ENCODE data around the gene ZNF827. TPM values are rescaled to one million over a fixed set of nuclear protein-coding genes. Genes with fewer than 3 reads are reported as not detected.

The ZNF827 gene
- total RNA-seq, 2 donors from 2014 or later = 20.0 to 26.9 TPM

DNA sequence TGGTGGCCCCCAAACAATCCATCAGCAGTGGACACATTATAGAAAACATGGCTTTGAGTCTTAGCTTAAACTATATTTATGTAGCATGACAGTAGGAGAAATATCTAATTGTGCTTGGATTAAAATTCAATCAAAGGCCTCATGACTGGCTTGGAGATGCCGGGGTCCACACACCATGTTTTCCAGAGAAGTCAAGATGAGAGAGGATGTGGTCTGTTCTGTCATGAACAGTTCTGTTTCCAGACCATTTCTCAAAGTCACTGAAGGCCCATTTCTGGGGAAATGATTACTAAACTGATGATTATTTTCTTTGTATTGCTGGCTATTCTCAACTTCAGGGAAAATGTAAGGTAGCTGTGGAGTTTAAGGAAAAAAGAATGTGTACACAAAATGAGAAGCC lies 182.4 kb downstream of the ZNF827 start:
- peak; percentile 54 to 63 for ATAC-seq
- Mint-ChIP-seq H3K36me3 (peaks cover 22 to 50% of the 10 kb centered on the region in 2 donors), H3K9me3 (peaks cover 0 to 9% of the 10 kb centered on the region in 2 donors), H3K27ac (no peak overlapping the region)
- no peak for DNase-seq (ENCODE audit: low spot score in 2 of 2)

DNA sequence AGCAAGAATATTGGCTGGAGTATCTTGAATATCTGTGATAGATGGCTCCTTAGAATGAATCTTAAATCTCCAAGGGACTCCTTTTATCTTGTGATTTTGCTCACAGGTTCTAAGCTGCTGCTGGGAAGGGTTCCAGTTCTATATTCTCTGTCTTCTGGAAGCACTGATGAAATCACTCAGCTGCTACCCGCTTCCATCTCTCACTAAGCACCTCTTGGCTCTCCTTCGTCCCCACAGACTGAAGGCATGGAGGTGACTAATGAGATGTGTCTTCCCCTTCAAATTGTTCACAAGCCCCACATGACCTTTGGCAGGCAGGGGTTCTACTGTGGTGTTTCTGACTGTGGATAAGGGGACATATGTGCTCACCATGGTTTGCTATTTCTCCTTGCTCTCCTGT lies 182.8 kb downstream of the ZNF827 start:
- ATAC-seq (peak; percentile 18 to 68), DNase-seq (ENCODE audit: low spot score in 2 of 2) (no peak)
- Mint-ChIP-seq H3K9me3 (peaks cover 0 to 13% of the 10 kb centered on the region in 2 donors), H3K36me3 (peaks cover 26 to 50% of the 10 kb centered on the region in 2 donors), H3K27ac (no peak overlapping the region)

DNA sequence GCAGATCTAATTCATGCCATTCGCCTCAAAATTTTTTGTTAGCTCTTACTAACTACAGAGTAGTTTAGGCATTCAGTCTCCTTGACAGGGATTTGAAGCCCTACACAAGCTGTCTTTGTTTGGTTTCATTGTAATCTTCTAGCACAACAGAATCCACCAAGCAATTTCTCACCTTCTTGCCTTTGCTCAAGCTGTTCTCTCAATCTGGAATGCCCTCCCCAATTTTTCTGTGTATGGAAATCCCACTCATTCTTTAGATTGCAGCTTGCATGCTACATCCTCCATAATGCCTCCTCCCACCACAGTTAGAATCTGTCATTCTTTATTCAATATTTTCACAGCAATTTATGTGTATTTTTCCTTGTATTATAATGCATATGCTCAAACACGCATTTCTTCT lies 195.0 kb downstream of the ZNF827 start:
- peaks cover 0 to 5% of the 10 kb centered on the region in 2 donors for H3K36me3 Mint-ChIP-seq
- DNase-seq (ENCODE audit: low spot score in 2 of 2) (no peak), ATAC-seq (no peak)
- peaks cover 0 to 17% of the 10 kb centered on the region in 2 donors for H3K9me3 Mint-ChIP-seq
- H3K27ac Mint-ChIP-seq = no peak overlapping the region

DNA sequence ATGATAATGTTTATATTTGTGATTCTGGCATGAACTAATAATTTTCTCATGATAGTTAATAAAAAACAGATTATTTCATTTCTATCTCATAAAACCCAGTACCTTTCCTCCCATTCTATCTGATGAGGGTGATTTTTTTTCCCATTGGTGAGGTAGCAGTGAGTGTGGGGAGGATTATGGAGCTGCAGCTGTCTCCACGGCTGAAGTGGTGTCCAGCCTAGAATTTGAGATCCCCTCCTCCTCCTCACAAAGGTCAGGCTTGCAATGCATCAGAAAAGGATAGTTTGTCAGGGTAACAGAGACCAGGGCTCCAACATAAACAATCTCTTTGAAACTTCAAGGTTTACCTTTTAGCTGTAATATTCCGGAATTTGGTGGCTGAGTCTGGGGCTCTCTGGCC lies 197.8 kb downstream of the ZNF827 start:
- peaks cover 0 to 9% of the 10 kb centered on the region in 2 donors for H3K9me3 Mint-ChIP-seq
- no peak for DNase-seq (ENCODE audit: low spot score in 2 of 2)
- no peak overlapping the region for H3K27ac Mint-ChIP-seq
- ATAC-seq = no peak
- H3K36me3 Mint-ChIP-seq = peaks cover 0 to 5% of the 10 kb centered on the region in 2 donors

DNA sequence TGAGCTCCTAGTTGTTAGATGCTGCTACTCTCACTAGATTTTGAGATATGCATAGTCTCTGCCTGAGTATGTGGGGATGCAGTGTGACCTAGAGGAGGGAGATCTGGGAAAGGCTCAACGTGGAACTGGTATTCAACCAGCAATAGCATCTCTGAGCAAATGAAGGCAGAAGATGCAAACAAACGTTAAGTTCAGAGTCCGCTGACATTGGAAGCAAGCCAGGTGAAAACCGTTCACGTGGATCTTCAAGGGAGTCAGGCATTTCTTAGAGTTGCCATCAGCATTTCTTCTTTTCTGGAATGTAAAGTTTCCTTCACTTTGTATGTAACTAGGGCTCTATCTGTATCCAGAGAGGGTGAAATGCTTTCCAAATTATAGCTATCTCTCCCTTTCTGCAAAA lies 198.8 kb downstream of the ZNF827 start:
- no peak for DNase-seq (ENCODE audit: low spot score in 2 of 2)
- H3K27ac Mint-ChIP-seq = no peak overlapping the region
- H3K9me3 Mint-ChIP-seq = peaks cover 0 to 4% of the 10 kb centered on the region in 2 donors
- H3K36me3 Mint-ChIP-seq = no peaks in the 10 kb centered on the region
- no peak for ATAC-seq

DNA sequence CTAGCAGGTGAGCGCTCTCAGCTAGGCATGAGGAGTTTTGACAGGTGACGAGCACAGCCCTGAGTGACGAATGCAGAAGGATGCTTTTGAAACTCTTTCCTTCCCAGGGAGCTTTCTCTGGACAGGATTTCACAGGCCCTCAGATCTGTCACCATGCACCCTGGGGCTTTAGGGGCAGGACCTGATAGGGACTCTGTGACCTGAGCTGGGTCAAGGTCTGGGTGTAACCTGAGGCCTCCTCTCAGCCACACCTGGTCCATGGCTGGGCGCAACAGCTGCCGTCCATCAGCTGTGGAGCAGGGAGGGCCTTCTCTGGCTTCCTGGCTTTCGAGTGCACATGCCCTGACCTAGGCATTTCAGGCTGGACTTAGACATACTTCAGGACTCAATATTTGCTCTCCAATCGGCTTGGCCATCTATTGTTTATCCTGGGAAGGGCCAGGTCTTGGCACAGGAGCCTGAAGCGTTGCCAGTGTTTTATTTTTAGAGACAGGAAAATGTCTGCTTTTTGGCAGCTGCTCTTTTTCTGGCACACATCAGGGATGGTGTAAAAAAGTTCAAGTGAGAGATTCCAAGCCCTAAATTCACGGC lies 202.3 kb downstream of the ZNF827 start:
- Mint-ChIP-seq H3K27ac (no peak overlapping the region), H3K36me3 (no peaks in the 10 kb centered on the region), H3K9me3 (no peaks in the 10 kb centered on the region)
- DNase-seq (ENCODE audit: low spot score in 2 of 2) = no peak
- no peak for ATAC-seq

DNA sequence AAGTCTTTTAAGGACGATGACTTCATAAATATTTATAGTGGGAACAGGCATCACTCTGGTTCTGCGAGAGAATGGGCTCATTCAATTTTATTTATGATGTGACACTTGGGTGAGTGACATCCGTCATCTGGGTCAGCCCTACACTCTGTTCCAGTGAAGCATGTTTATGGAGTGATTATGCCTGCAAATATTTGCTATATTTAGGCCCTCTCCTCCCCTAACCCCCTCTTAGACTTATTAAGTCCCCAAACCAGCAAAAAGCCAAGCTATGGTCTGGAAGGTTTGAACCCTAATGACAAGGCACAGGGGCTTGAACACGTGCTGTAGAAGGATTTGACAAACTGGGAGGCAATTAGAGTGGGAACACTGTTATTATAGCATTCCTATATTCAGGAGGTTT lies 202.8 kb downstream of the ZNF827 start:
- ATAC-seq = no peak
- Mint-ChIP-seq H3K9me3 (no peaks in the 10 kb centered on the region), H3K36me3 (no peaks in the 10 kb centered on the region), H3K27ac (no peak overlapping the region)
- DNase-seq (ENCODE audit: low spot score in 2 of 2) = no peak

DNA sequence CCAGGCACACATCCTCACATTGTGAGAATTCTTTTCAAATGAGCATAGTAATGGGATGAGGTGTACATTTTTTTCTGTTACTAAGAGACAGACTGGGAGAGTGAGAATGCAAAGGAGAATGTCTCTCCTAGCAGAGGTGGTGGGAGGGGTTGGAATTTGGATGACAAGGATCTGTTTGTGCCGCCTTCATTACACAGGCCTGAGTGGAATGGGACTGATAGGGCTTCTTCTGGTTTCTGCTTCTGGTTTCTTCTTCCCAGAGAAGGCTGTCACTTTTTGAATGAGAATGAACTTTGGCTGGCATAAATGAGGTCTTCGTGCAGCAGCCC lies 203.3 kb downstream of the ZNF827 start:
- DNase-seq (ENCODE audit: low spot score in 2 of 2) = no peak
- Mint-ChIP-seq H3K9me3 (no peaks in the 10 kb centered on the region), H3K27ac (no peak overlapping the region)

DNA sequence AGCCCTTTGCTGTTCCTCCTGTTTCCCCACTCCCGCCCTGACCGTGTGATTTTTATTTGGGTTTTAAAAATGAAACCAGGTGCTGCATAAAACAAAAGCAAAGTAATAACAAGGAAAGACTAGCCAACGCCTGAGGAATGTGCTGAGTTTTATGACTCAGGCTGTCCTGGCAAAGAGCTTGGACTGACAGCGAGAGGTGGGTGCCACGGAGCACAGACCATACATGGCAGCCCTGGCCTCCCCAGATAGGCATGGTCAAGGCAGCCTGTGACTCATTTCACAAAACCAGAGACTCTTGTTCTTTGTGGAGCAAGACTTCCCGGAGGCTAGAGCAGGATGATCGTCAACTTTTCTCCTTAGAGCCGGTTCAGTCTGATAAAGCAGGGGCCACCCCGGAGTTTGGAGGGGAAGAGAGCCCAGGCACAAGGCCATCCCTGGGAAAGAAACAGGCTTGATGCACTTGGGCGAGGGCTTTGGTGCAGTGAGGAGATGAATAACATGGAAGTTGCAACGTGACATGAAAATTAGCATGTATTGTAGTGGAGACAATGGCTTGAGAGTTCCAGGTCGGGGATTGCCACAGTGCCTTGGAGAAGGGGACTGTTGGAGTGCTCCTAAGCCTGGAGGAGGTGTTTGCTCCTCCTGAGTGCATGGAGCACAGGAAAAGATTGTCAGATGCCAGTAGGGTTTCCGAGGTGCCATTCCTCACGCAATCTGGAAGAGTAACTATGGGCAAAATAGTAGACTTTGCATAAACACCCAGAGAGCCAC lies 203.9 kb downstream of the ZNF827 start:
- DNase-seq (ENCODE audit: low spot score in 2 of 2) (no peak), ATAC-seq (peak in 1 of 2 donors; percentile 50)
- Mint-ChIP-seq H3K36me3 (no peaks in the 10 kb centered on the region), H3K27ac (no peak overlapping the region), H3K9me3 (no peaks in the 10 kb centered on the region)

More for the DNA sequence above, 203.3 kb downstream of the ZNF827 start:
- H3K36me3 Mint-ChIP-seq = no peaks in the 10 kb centered on the region
- ATAC-seq = no peak

DNA sequence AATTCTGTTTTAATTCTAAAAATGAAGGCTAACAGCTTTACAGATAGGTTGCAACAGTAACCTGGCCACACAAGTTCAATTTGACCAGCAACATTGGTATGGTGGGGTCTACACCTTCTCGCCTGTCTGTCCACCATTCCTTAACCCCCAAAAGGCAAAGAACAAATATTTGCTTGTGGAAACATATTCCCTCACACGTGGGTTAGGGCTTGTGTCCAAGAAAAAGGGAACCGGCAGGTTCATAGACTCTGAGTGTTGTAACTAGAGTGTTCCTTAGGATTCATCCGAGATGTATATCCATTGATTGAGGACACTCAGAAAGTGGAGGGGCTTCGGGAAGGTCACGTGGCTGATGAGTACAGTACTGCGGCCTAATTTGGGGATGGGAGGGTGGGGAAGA lies 204.6 kb downstream of the ZNF827 start:
- no peak for DNase-seq (ENCODE audit: low spot score in 2 of 2)
- no peak overlapping the region for H3K27ac Mint-ChIP-seq
- H3K36me3 Mint-ChIP-seq = no peaks in the 10 kb centered on the region
- no peaks in the 10 kb centered on the region for H3K9me3 Mint-ChIP-seq
- ATAC-seq = no peak

DNA sequence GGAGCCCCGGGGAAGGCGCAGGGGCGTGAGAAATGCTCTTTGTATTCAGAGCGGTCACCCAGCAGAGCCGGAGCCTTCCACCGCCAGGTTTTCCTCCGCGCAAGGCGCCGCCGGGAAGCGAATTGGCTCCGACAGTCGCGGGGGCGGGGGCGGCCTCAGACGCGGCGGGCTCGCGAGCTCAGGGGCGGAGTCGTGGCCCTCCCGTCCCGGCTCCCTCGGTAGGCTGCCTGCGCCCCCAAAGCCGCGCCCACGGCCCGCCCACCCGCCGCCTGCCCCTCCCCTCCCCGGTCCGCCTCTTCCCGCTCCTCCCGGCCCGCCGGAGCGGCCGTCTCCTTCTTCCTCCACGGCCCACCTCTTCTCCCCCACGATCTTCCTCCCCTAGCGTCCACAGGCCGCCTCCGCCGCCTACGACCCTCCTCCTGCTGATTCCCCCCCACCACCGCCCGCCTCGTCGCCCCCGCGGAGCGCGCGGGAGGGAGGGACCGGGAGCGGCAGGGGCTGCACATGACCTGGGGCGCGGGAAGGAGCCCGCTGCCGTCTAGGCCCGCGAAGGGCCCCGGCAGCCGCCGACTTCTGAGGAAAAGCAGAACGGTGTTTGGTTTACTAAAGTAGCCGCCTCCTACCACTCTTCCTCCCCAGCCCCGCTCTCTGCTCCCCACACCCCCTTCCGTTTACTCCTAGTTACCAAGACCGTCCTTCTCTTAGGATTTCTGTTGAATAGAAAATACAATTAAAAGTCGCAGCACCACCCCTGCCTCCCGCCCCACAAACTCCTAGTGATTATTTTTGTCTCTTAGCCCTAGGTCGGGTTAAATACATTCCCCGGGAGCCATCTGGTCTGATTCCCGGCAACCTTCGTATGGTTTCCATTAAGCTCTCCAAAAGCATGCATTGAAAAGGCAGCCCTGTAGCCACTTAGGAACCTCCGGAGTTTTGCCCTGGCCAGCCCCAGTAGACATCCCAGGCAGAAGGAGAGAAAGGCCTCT lies 205.4 kb downstream of the ZNF827 start:
- H3K27ac Mint-ChIP-seq = peak overlapping the region in 1 of 2 donors; percentile 50
- no peaks in the 10 kb centered on the region for H3K36me3 Mint-ChIP-seq
- H3K9me3 Mint-ChIP-seq = no peaks in the 10 kb centered on the region
- ATAC-seq = peak; percentile 92 to 97
- DNase-seq (ENCODE audit: low spot score in 2 of 2) = peak; percentile 80 to 87

DNA sequence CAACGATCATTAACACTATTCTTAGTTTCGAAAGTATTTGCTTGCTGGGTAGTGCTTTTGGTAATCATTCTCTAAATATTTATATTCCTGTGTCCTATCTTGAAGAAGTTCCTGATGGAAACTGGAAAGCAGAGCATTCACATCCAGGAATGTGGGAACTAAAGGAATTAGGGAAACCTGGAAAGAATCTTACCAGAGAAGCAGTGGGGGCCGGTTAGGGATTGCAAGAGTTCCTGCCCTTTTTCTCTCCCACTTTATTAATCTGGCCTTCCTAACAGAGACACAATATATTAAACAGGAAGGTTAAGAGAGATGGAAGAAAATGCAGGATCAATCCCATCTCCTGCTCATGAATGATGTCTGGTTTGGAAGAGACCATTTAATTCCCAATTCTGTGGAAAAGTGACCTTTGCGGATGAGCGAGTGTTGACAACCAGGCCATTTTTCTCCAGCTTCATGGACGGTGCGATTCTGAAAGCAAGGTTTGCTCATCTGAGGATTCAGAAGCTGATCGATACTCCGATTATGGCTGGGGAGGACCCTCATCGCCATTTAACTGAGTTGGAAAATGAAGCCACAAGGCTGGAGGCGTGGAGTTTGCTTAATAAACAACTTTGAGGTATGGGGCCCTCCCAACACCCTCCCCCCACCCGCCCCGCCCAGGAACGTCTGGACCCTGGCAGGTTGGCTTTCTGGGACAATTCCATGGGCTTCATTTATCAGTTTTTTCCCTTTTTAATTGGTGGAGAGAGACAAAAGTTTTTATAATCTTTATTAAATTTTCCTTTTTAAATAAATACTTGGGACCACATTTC lies 206.4 kb downstream of the ZNF827 start:
- Mint-ChIP-seq H3K36me3 (no peaks in the 10 kb centered on the region), H3K9me3 (no peaks in the 10 kb centered on the region), H3K27ac (peak overlapping the region in 1 of 2 donors; percentile 68)
- ATAC-seq (no peak), DNase-seq (ENCODE audit: low spot score in 2 of 2) (no peak)

DNA sequence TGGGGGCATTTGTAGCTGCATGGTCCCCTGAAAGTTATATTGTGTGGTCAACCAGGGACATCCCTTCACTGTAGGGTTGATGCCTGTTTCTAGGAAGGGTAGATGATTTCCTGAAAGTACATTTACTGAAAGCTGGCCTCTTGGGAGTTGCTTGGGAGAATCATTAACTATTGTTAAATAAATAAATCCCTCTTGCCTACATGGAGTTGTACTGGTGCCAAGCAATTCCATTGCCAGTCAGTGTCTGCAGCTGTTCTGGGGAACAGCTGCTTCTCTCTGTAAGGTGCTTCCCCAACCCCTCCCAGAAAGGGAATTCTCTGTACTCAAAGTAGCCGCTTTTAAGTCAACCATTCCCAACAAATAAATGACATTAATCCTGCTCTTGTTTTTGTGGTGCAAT lies 207.6 kb downstream of the ZNF827 start:
- DNase-seq (ENCODE audit: low spot score in 2 of 2) (no peak), ATAC-seq (no peak)
- no peak overlapping the region for H3K27ac Mint-ChIP-seq
- H3K36me3 Mint-ChIP-seq = no peaks in the 10 kb centered on the region
- no peaks in the 10 kb centered on the region for H3K9me3 Mint-ChIP-seq

DNA sequence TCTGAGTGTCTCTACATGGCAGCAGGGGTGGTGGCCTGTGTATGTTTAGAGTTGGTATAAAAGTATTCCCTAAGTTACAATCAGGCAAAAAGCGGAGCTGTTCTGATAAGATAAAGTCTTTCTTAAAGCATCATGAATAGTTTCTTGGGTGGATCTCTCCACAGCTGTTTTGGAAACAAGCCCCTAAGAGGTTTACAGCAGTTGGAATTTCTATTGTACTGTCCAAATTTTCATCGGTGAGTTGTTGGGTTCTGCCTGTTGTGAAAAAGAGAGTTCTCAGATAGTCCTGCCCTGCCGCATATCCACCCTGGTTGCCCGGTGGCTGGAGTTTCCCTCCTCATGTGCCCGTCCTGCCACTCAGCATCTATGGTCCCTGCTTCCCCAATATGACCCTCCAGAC lies 208.6 kb downstream of the ZNF827 start:
- no peak for ATAC-seq
- Mint-ChIP-seq H3K9me3 (no peaks in the 10 kb centered on the region), H3K36me3 (no peaks in the 10 kb centered on the region), H3K27ac (no peak overlapping the region)
- no peak for DNase-seq (ENCODE audit: low spot score in 2 of 2)

DNA sequence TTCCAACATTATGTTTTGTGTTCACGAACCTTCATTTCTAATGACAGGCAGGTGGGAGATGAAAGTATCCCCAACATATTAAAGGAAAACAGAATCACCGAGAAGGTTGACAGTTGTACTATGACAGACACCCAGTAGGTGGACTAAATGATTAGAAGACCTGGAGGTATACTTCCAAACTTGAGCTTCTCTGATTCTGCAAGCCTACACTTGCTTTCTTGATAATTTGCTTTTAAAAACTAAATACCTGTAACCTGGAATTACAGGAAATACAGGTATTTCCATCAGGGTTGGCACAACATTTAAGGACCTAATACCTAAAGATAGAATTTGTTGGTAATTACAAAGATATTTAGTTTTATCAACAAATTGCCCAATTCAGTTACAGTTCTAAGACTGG lies 215.3 kb downstream of the ZNF827 start:
- Mint-ChIP-seq H3K36me3 (peaks cover 0 to 5% of the 10 kb centered on the region in 2 donors), H3K9me3 (no peaks in the 10 kb centered on the region), H3K27ac (no peak overlapping the region)
- DNase-seq (ENCODE audit: low spot score in 2 of 2) (no peak), ATAC-seq (no peak)

DNA sequence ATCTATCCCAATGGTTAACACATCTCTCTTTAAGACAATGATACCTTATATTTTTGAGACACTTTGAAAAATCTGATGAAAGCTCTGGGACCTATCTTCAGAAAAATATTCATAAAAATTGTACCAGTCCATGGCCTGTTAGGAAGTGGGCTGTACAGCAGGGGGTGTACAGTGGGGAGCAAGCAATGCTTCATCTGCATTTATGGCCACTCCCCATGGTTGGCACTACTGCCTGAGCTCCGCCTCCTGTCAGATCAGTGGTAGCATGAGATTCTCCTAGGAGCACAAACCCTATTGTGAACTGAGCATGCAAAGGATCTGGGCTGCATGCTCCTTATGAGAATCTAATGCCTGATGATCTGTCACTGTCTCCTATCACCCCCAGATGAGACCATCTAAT lies 216.1 kb downstream of the ZNF827 start:
- no peak for DNase-seq (ENCODE audit: low spot score in 2 of 2)
- no peak for ATAC-seq
- Mint-ChIP-seq H3K9me3 (no peaks in the 10 kb centered on the region), H3K27ac (no peak overlapping the region), H3K36me3 (peaks cover 0 to 5% of the 10 kb centered on the region in 2 donors)

Data from activated naive CD4-positive, alpha-beta T cell treated with anti-CD3 and anti-CD28 coated beads, Interleukin-2, amount 50 U/mL, for 72 hours (primary cell).